ENCODE measurements around the gene JAKMIP2. TPM values are rescaled to one million over a fixed set of nuclear protein-coding genes. Genes with fewer than 3 reads are reported as not detected.

JAKMIP2 gene
- total and polyA plus RNA-seq, 4 donors: 0.93 to 3.8 (median 2.1) TPM

- WGBS, 2 donors: 71 to 76% methylated on average over 6 of the region's 6 CpGs
Observed at GRCh38 chr5:147796556-147797308, 14.2 kb upstream of the JAKMIP2 start.

GRCh38 chr5:147791181-147791580 lies 8.7 kb upstream of the JAKMIP2 start:
- no peak overlapping the region for H3K9ac ChIP-seq (ENCODE audit: insufficient read depth in 1 of 2, low read length in 2 of 2)
- DNase-seq (no peak), ATAC-seq (ENCODE audit: insufficient read depth, low FRiP score) (no peak)
- H3K36me3 ChIP-seq (ENCODE audit: control insufficient read depth in 4 of 4, insufficient read depth in 4 of 4, low read length in 4 of 4): no peaks in the 10 kb centered on the region
- 91% methylated on average over 6 of the region's 6 CpGs for WGBS, 2 donors
- no peaks in the 10 kb centered on the region for H3K27me3 ChIP-seq (ENCODE audit: control insufficient read depth in 3 of 3, insufficient read depth in 3 of 3, low read length in 2 of 3)
- TF ChIP-seq CTCF (IDR thresholded peaks at IDR 0.05; ENCODE audit: control extremely low read depth, extremely low read depth): no peak
- peaks cover 0 to 2% (median 0%) of the 10 kb centered on the region in 4 donors for H3K9me3 ChIP-seq (ENCODE audit: control insufficient read depth in 4 of 4, insufficient read depth in 3 of 4, low read length in 3 of 4)
- H3K27ac ChIP-seq (ENCODE audit: low read depth in 1 of 2, low read length in 1 of 2): no peak overlapping the region
- H3K4me3 ChIP-seq: peak overlapping the region; percentile 9
- H3K4me1 ChIP-seq (ENCODE audit: control insufficient read depth in 5 of 5, insufficient read depth in 5 of 5, low read length in 5 of 5): peaks cover 0 to 25% (median 0%) of the 10 kb centered on the region in 5 donors

More at GRCh38 chr5:147796556-147797308, 14.2 kb upstream of the JAKMIP2 start:
- H3K9ac ChIP-seq (ENCODE audit: insufficient read depth in 1 of 2, low read length in 2 of 2): no peak overlapping the region
- H3K9me3 ChIP-seq (ENCODE audit: control insufficient read depth in 4 of 4, insufficient read depth in 3 of 4, low read length in 3 of 4): no peaks in the 10 kb centered on the region
- TF ChIP-seq CTCF (IDR thresholded peaks at IDR 0.05; ENCODE audit: control extremely low read depth, extremely low read depth): no peak
- H3K27me3 ChIP-seq (ENCODE audit: control insufficient read depth in 3 of 3, insufficient read depth in 3 of 3, low read length in 2 of 3): no peaks in the 10 kb centered on the region
- ATAC-seq (ENCODE audit: insufficient read depth, low FRiP score) (no peak), DNase-seq (no peak)
- H3K27ac ChIP-seq (ENCODE audit: low read depth in 1 of 2, low read length in 1 of 2): no peak overlapping the region
- no peaks in the 10 kb centered on the region for H3K36me3 ChIP-seq (ENCODE audit: control insufficient read depth in 4 of 4, insufficient read depth in 4 of 4, low read length in 4 of 4)
- H3K4me1 ChIP-seq (ENCODE audit: control insufficient read depth in 5 of 5, insufficient read depth in 5 of 5, low read length in 5 of 5): no peaks in the 10 kb centered on the region
- H3K4me3 ChIP-seq: no peak overlapping the region

GRCh38 chr5:147789820-147790219 lies 7.3 kb upstream of the JAKMIP2 start:
- peaks cover 0 to 25% (median 0%) of the 10 kb centered on the region in 5 donors for H3K4me1 ChIP-seq (ENCODE audit: control insufficient read depth in 5 of 5, insufficient read depth in 5 of 5, low read length in 5 of 5)
- H3K36me3 ChIP-seq (ENCODE audit: control insufficient read depth in 4 of 4, insufficient read depth in 4 of 4, low read length in 4 of 4): no peaks in the 10 kb centered on the region
- no peak overlapping the region for H3K27ac ChIP-seq (ENCODE audit: low read depth in 1 of 2, low read length in 1 of 2)
- no peak for TF ChIP-seq CTCF (IDR thresholded peaks at IDR 0.05; ENCODE audit: control extremely low read depth, extremely low read depth)
- 86 to 91% methylated on average over 2 of the region's 2 CpGs for WGBS, 2 donors
- H3K9me3 ChIP-seq (ENCODE audit: control insufficient read depth in 4 of 4, insufficient read depth in 3 of 4, low read length in 3 of 4): peaks cover 0 to 2% (median 0%) of the 10 kb centered on the region in 4 donors
- H3K9ac ChIP-seq (ENCODE audit: insufficient read depth in 1 of 2, low read length in 2 of 2): no peak overlapping the region
- H3K27me3 ChIP-seq (ENCODE audit: control insufficient read depth in 3 of 3, insufficient read depth in 3 of 3, low read length in 2 of 3): no peaks in the 10 kb centered on the region
- DNase-seq (peak in 1 of 3 donors; percentile 27), ATAC-seq (ENCODE audit: insufficient read depth, low FRiP score) (no peak)
- no peak overlapping the region for H3K4me3 ChIP-seq

All from lung (tissue), 12 donors.